Heart right ventricle (tissue), 16 donors: ENCODE results near the gene EMC9. TPM values are rescaled to one million over a fixed set of nuclear protein-coding genes. Genes with fewer than 3 reads are reported as not detected.

Source experiments
- ATAC-seq, 8 donors: fragments of 200-7000 bp; cut with Tn5 transposase; one replicate each; pipeline ENCODE4 v1.9.1; 2020; ENCODE audit warnings: mild to moderate bottlenecking in 8 of 8, moderate library complexity in 8 of 8, moderate number of reproducible peaks in 1 of 8
- DNase-seq, 2 donors: peaks; one replicate each; pipeline ENCODE4 v3.0.0-alpha.2; 2020
- H3K27ac ChIP-seq, 10 donors: fragments of 200-600 bp; sonication (generic) in 2 of 10; one replicate each; pipeline versions ENCODE4 v1.5.0 to v1.8.0; 2020 to 2022; ENCODE audit warnings: mild to moderate bottlenecking in 3 of 10
- H3K27me3 ChIP-seq, 7 donors: fragments of 200-600 bp; one replicate each; pipeline ENCODE4 v1.8.0; 2021 to 2022; ENCODE audit warnings: mild to moderate bottlenecking in 2 of 7
- H3K36me3 ChIP-seq, 9 donors: fragments of 200-600 bp; sonication (generic) in 1 of 9; one replicate each; pipeline versions ENCODE4 v1.5.0 to v1.8.0; 2020 to 2022; ENCODE audit warnings: mild to moderate bottlenecking in 2 of 9
- H3K4me1 ChIP-seq, 9 donors: fragments of 200-600 bp; sonication (generic) in 1 of 9; one replicate each; pipeline versions ENCODE4 v1.5.0 to v1.8.0; 2020 to 2022; ENCODE audit warnings: mild to moderate bottlenecking in 4 of 9
- H3K4me3 ChIP-seq, 10 donors: fragments of 200-600 bp; sonication (generic) in 2 of 10; one replicate each; pipeline versions ENCODE4 v1.5.0 to v1.8.0; 2020 to 2022; ENCODE audit warnings: mild to moderate bottlenecking in 7 of 10, moderate library complexity in 2 of 10
- H3K9me3 ChIP-seq, 11 donors: fragments of 200-600 bp in 10 of 11; sonication (generic) in 2 of 11; one replicate each; pipeline versions ENCODE4 v1.5.0 to v1.8.0; 2013 to 2022; ENCODE audit warnings: mild to moderate bottlenecking in 2 of 11, control low read depth in 1 of 11, moderate library complexity in 1 of 11
- CTCF ChIP-seq, 9 donors: fragments of 200-600 bp; sonication (generic) in 2 of 9; IDR thresholded peaks; one replicate each; pipeline versions ENCODE4 v1.5.0 to v1.8.0; 2021 to 2022; ENCODE audit warnings: antibody characterized with exemption in 9 of 9, mild to moderate bottlenecking in 5 of 9, moderate library complexity in 1 of 9
- WGBS, 2 donors: extraction: QIAGEN DNeasy Blood & Tissue Kit; methylation state at CpG; one replicate each; pipeline ENCODE4 v1.1.7; 2013; ENCODE audit warnings: inconsistent platforms in 1 of 2; 5-methylcytosine and 5-hydroxymethylcytosine counted together
- intact Hi-C, 10 donors: fragments of 100-400 bp; cut with DNase I; formaldehyde crosslinking; loops; one replicate each; pipeline versions ENCODE4 v1.11.1 to v1.14.2; 2022
- polyA plus RNA-seq, 2 donors: library from polyadenylated mRNA; stranded (reverse); fragments of 200-250 nt; gene quantifications; one replicate each; pipeline ENCODE4 v1.2.3, GENCODE V29; 2013
- total RNA-seq, 10 donors: library from RNA; stranded (reverse); fragmentation: NEBNext Ultra II Directional in 3 of 10; extraction: Animal tissue kit (Norgen Biotek cat#: 25700) in 3 of 10; gene quantifications; one replicate each; pipeline versions ENCODE4 v1.2.1 to v1.2.4, GENCODE V29; 2021 to 2023
- donor health status: Arrhythmogenic right ventricular cardiomyopathy.
- donor health status: ischemic (EF 13 %, LVEDD 7.1; RV severe dilation, severe dysfunction).
- donor health status: healthy with polysubstance abuse.
- donor health status: DM: no; HTN: yes; CAD: no.
- donor health status: DM: no; HTN: no; CAD: no.
- donor health status: ischemic (EF 25% LVEDD 6.9; RV normal size, moderate dysfunction).
- donor health status: ischemic (EF 25% LVEDD 5.7; RV mildly dilated, moderate dysfunction).
- donor health status: healthy.
- donor health status: DM: yes; HTN: yes; CAD: no.
- donor health status: Ischemic cardiomyopathy.
- donor health status: ischemic (EF 35%, LVEDD 5.7; RV mildly dilated, moderate dysfunction).
- donor health status: nonischemic (EF 11% LVEDD 7.7; RV severe dilation, severe dysfunction).
- donor health status: DM: yes; HTN: yes; CAD: no.
- donor health status: PGD.
- donor health status: ischemic (EF 29% LVEDD 5.4; RV normal size, mild dysfunction).
- donor health status: nonischemic (EF 23%, LVEDD 6.1; RV moderate dilation, normal function).

EMC9 gene
- total and polyA plus RNA-seq, 12 donors: 10.2 to 44.3 (median 14.4) TPM

- Histone ChIP-seq H3K9me3 (no peaks in the 10 kb centered on the region), H3K27me3 (no peaks in the 10 kb centered on the region), H3K36me3 (peaks cover 0 to 42% (median 20%) of the 10 kb centered on the region in 9 donors), H3K4me3 (no peak overlapping the region), H3K4me1 (peaks cover 14 to 60% (median 44%) of the 10 kb centered on the region in 9 donors), H3K27ac (peak overlapping the region in 2 of 10 donors; percentile 20 to 25)
- intact Hi-C loops: no loop called here
- WGBS, 2 donors: 78% methylated on average over 13 of the region's 13 CpGs
- ATAC-seq (no peak), DNase-seq (no peak)
- no peak for TF ChIP-seq CTCF (IDR thresholded peaks at IDR 0.05)
Observed at GRCh38 chr14:24138396-24139271, 2.8 kb downstream of the EMC9 start.

DNA sequence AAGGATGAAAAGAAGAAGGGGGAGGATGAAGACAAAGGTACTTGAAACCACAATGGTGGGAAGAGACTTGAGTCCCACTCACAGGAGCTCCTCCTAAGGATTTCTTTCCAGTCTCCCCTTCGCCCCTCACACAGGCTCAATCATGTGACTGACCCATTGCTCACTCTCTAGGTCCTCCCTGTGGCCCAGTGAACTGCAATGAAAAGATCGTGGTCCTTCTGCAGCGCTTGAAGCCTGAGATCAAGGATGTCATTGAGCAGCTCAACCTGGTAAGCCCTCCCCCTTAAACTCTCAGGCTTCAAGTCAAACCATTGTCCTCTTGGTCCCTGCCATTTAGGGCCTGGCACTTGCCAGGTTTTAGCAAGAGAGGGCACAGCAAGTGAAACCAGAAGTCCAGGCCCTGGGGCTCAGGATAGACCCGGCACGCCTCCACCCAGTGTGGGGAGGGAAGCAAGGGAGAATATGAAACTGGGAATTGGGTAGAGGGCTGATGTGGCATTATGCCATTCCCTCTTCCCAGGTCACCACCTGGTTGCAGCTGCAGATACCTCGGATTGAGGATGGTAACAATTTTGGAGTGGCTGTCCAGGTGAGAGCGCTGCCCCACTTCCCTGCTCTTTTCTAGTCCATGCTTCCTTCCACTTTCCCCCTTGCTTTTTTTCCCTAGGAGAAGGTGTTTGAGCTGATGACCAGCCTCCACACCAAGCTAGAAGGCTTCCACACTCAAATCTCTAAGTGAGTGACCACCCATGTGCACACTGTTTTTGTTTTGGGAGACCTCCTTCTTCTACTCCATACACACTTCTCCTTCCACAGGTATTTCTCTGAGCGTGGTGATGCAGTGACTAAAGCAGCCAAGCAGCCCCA, 3.6 kb downstream of the EMC9 start:
- ATAC-seq (no peak), DNase-seq (no peak)
- no peak for TF ChIP-seq CTCF (IDR thresholded peaks at IDR 0.05)
- Histone ChIP-seq H3K4me3 (peak overlapping the region in 1 of 10 donors; percentile 99), H3K36me3 (peaks cover 0 to 35% (median 20%) of the 10 kb centered on the region in 9 donors), H3K27me3 (no peaks in the 10 kb centered on the region), H3K4me1 (peaks cover 14 to 66% (median 48%) of the 10 kb centered on the region in 9 donors), H3K9me3 (no peaks in the 10 kb centered on the region), H3K27ac (peak overlapping the region in 7 of 10 donors; percentile 5 to 99 (median 97))
- intact Hi-C loops: no loop called here
- 85 to 93% methylated on average over 8 of the region's 8 CpGs for WGBS, 2 donors

GRCh38 chr14:24136684-24137528, 4.5 kb downstream of the EMC9 start:
- intact Hi-C loops: no loop called here
- Histone ChIP-seq H3K36me3 (peaks cover 0 to 29% (median 20%) of the 10 kb centered on the region in 9 donors), H3K4me3 (peak overlapping the region; percentile 78 to 100 (median 99)), H3K4me1 (peaks cover 11 to 69% (median 51%) of the 10 kb centered on the region in 9 donors), H3K27ac (peak overlapping the region; percentile 82 to 99 (median 96)), H3K27me3 (no peaks in the 10 kb centered on the region), H3K9me3 (no peaks in the 10 kb centered on the region)
- WGBS, 2 donors: 38 to 39% methylated on average over 13 of the region's 13 CpGs
- no peak for ATAC-seq
- no peak for TF ChIP-seq CTCF (IDR thresholded peaks at IDR 0.05)
- DNase-seq: no peak
